ENCODE data around the gene FAM111A. TPM values are rescaled to one million over a fixed set of nuclear protein-coding genes. Genes with fewer than 3 reads are reported as not detected.

Gene FAM111A
- polyA plus RNA-seq, 1 donor (not counting 4 experiments of a cell fraction or from before 2014, with no cell fraction given) = 21.0 TPM

DNA sequence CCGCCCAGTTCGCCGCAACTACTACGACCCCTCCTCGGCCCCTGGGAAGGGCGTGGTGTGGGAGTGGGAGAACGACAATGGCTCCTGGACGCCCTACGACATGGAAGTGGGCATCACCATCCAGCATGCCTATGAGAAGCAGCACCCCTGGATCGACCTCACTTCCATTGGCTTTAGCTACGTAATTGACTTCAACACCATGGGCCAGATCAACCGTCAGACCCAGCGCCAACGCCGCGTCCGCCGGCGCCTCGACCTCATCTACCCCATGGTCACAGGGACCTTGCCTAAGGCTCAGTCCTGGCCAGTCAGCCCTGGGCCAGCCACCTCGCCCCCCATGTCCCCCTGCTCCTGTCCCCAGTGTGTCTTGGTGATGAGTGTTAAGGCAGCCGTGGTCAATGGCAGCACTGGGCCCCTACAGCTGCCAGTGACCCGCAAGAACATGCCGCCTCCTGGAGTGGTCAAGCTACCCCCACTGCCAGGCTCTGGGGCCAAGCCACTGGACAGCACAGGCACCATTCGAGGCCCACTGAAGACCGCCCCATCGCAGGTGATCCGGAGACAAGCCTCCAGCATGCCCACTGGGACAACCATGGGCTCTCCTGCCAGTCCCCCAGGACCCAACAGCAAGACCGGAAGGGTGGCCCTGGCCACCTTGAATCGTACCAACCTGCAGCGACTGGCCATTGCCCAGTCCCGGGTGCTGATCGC, 39.2 kb downstream of the FAM111A start:
- no peak overlapping the region for H3K4me2 ChIP-seq (ENCODE audit: control insufficient read depth, extremely low read depth, insufficient read depth, low read depth, low read length)
- DNase-seq (ENCODE audit: low read depth, low spot score) (no peak), FAIRE-seq (no peak)
- no peak overlapping the region for H2AFZ ChIP-seq (ENCODE audit: control insufficient read depth, low read length)
- no peak overlapping the region for H3K4me3 ChIP-seq (ENCODE audit: control insufficient read depth in 2 of 3, extremely low read depth in 1 of 3, insufficient read depth in 2 of 3, low read depth in 1 of 3, low read length in 3 of 3)
- TF ChIP-seq EZH2 (IDR thresholded peaks at IDR 0.05; ENCODE audit: low read length) = no peak
- TF ChIP-seq, protein P1, sequence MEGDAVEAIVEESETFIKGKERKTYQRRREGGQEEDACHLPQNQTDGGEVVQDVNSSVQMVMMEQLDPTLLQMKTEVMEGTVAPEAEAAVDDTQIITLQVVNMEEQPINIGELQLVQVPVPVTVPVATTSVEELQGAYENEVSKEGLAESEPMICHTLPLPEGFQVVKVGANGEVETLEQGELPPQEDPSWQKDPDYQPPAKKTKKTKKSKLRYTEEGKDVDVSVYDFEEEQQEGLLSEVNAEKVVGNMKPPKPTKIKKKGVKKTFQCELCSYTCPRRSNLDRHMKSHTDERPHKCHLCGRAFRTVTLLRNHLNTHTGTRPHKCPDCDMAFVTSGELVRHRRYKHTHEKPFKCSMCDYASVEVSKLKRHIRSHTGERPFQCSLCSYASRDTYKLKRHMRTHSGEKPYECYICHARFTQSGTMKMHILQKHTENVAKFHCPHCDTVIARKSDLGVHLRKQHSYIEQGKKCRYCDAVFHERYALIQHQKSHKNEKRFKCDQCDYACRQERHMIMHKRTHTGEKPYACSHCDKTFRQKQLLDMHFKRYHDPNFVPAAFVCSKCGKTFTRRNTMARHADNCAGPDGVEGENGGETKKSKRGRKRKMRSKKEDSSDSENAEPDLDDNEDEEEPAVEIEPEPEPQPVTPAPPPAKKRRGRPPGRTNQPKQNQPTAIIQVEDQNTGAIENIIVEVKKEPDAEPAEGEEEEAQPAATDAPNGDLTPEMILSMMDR (optimal IDR thresholded peaks at IDR 0.05 in 1 of 3, IDR thresholded peaks at IDR 0.05 in 1 of 3, conservative IDR thresholded peaks at IDR 0.05 in 1 of 3; ENCODE audit: extremely low read depth in 1 of 3, insufficient read depth in 2 of 3, low read length in 3 of 3) = no peak
- H3K27me3 ChIP-seq (ENCODE audit: control insufficient read depth, extremely low read depth, insufficient read depth, low read length) = no peaks in the 10 kb centered on the region
- no peaks in the 10 kb centered on the region for H3K4me1 ChIP-seq (ENCODE audit: control insufficient read depth, extremely low read depth, insufficient read depth, low read length)
- peaks cover 2% of the 10 kb centered on the region for H3K9me3 ChIP-seq (ENCODE audit: control insufficient read depth, low read depth, low read length)
- H3K9me1 ChIP-seq (ENCODE audit: control insufficient read depth, extremely low read depth, insufficient read depth, low read length) = no peaks in the 10 kb centered on the region
- no peaks in the 10 kb centered on the region for H3K79me2 ChIP-seq (ENCODE audit: control insufficient read depth, insufficient read depth, low read length)
- no peaks in the 10 kb centered on the region for H4K20me1 ChIP-seq (ENCODE audit: control insufficient read depth, extremely low read depth, insufficient read depth, low read length)
- dilution Hi-C loops (cut with MboI; ENCODE audit: extremely low pct_ligation_motif_present, low sequenced_read_pairs) = no loop called here
- peaks cover 0 to 4% of the 10 kb centered on the region in 2 experiments for H3K36me3 ChIP-seq (ENCODE audit: control insufficient read depth in 2 of 2, extremely low read depth in 1 of 2, insufficient read depth in 2 of 2, low read length in 2 of 2)
- no peak overlapping the region for H3K9ac ChIP-seq (ENCODE audit: control insufficient read depth, extremely low read depth, insufficient read depth, low read length)
- no peak overlapping the region for H3K27ac ChIP-seq (ENCODE audit: control insufficient read depth, insufficient read depth, low read length)

DNA sequence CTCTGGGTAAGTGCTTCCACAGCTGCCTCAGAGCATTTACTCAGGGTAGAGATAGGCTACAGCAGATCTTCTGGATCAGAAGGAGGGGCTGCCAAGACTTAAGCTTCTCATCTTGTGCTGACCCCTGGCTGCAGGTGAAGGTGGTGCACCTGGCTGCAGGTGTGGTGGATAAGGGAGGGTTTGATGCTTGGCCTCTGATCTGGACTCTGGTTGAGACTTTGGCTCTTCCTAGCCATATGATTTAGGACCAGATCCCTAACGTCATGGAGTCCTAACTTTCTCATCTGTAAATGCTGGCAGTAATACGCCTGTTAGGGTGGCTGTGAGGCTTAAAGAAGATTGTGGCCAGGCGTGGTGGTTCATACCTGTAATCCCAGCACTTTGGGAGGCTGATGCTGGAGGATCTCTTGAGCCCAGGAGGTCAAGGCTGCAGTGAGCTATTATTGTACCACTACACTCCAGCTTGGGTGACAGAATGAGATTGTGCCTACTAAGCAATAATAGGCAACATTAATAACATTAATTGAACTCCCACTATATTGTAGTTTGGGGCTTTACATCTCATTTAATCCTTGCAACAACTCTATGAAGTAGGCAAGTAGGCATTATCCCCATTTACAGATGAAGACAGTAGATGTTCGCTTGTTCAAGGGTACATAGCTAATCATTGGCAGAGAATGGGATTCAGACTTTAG, 39.9 kb downstream of the FAM111A start:
- H3K27me3 ChIP-seq (ENCODE audit: control insufficient read depth, extremely low read depth, insufficient read depth, low read length) = no peaks in the 10 kb centered on the region
- DNase-seq (ENCODE audit: low read depth, low spot score) (no peak), FAIRE-seq (no peak)
- TF ChIP-seq EZH2 (IDR thresholded peaks at IDR 0.05; ENCODE audit: low read length) = no peak
- TF ChIP-seq, protein P1 (optimal IDR thresholded peaks at IDR 0.05 in 1 of 3, IDR thresholded peaks at IDR 0.05 in 1 of 3, conservative IDR thresholded peaks at IDR 0.05 in 1 of 3; ENCODE audit: extremely low read depth in 1 of 3, insufficient read depth in 2 of 3, low read length in 3 of 3) = peak; percentile 70 to 87 (median 80)
- no peak overlapping the region for H3K4me2 ChIP-seq (ENCODE audit: control insufficient read depth, extremely low read depth, insufficient read depth, low read depth, low read length)
- H3K4me1 ChIP-seq (ENCODE audit: control insufficient read depth, extremely low read depth, insufficient read depth, low read length) = no peaks in the 10 kb centered on the region
- no peak overlapping the region for H3K27ac ChIP-seq (ENCODE audit: control insufficient read depth, insufficient read depth, low read length)
- H3K79me2 ChIP-seq (ENCODE audit: control insufficient read depth, insufficient read depth, low read length) = no peaks in the 10 kb centered on the region
- peaks cover 0 to 5% of the 10 kb centered on the region in 2 experiments for H3K36me3 ChIP-seq (ENCODE audit: control insufficient read depth in 2 of 2, extremely low read depth in 1 of 2, insufficient read depth in 2 of 2, low read length in 2 of 2)
- H4K20me1 ChIP-seq (ENCODE audit: control insufficient read depth, extremely low read depth, insufficient read depth, low read length) = no peaks in the 10 kb centered on the region
- no peak overlapping the region for H2AFZ ChIP-seq (ENCODE audit: control insufficient read depth, low read length)
- H3K9me3 ChIP-seq (ENCODE audit: control insufficient read depth, low read depth, low read length) = peaks cover 2% of the 10 kb centered on the region
- no peak overlapping the region for H3K4me3 ChIP-seq (ENCODE audit: control insufficient read depth in 2 of 3, extremely low read depth in 1 of 3, insufficient read depth in 2 of 3, low read depth in 1 of 3, low read length in 3 of 3)
- H3K9me1 ChIP-seq (ENCODE audit: control insufficient read depth, extremely low read depth, insufficient read depth, low read length) = no peaks in the 10 kb centered on the region
- H3K9ac ChIP-seq (ENCODE audit: control insufficient read depth, extremely low read depth, insufficient read depth, low read length) = no peak overlapping the region
- dilution Hi-C loops (cut with MboI; ENCODE audit: extremely low pct_ligation_motif_present, low sequenced_read_pairs) = no loop called here
